SK-N-MC (cell line): ENCODE measurements around the gene ITPR2.

Experiments
- EZH2 ChIP-seq: fragments of 200-600 bp; sonication (generic); IDR thresholded peaks from one replicate; pipeline ENCODE4 v1.6.1; 2017; ENCODE audit warnings: antibody characterized with exemption
- POLR2AphosphoS5 ChIP-seq: IDR thresholded peaks from 2 replicates; pipeline ENCODE4 v1.6.1; 2012; ENCODE audit warnings: mild to moderate bottlenecking, low read depth, low read length, borderline replicate concordance

DNA sequence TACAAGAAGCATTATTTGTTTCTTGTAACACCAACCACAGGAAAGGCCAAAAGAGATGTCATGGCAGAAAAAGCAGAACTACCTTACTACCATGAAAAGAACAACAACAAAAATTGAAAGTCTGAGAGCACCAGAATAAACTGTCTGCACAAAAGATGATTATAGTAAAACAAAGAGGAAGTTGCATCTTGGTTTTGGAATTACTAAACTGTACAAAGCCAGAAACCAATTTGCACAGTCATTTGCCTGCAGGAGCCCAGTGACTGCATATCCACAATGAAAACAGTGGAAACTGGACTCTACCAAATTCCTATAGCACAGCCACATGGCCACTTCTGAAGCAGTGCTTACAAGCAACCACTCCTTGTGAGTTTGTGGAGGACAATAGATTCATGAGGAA, 361.4 kb downstream of the ITPR2 start:
- TF ChIP-seq EZH2 = no peak
- no peak for TF ChIP-seq POLR2AphosphoS5
